Activated CD4-positive, CD25-positive, alpha-beta regulatory T cell treated with anti-CD3 and anti-CD28 coated beads, Interleukin-2, amount 50 U/mL, for 24 hours (primary cell): ENCODE measurements around the gene KDM1A.

Source experiments
- ATAC-seq, 2 donors: fragments of 150-1000 bp; cut with Tn5 transposase; one replicate each; pipeline ENCODE4 v1.10.0; 2021; ENCODE audit warnings: mild to moderate bottlenecking in 1 of 2, moderate library complexity in 1 of 2

KDM1A gene

GRCh38 chr1:23079025-23079424 is 59.8 kb downstream of the KDM1A start:
- no peak for ATAC-seq

- ATAC-seq = no peak
Measured at GRCh38 chr1:23080885-23081284, 61.6 kb downstream of the KDM1A start.

GRCh38 chr1:23081376-23081775 is 62.1 kb downstream of the KDM1A start:
- ATAC-seq = no peak

GRCh38 chr1:23083714-23084480 is 64.6 kb downstream of the KDM1A start:
- ATAC-seq = no peak

GRCh38 chr1:23084880-23085279 is 65.6 kb downstream of the KDM1A start:
- no peak for ATAC-seq

- ATAC-seq = no peak
Measured at GRCh38 chr1:23085696-23086095, 66.4 kb downstream of the KDM1A start.

- ATAC-seq = no peak
Measured at GRCh38 chr1:23088027-23088426, 68.8 kb downstream of the KDM1A start.

GRCh38 chr1:23090056-23090455 is 70.8 kb downstream of the KDM1A start:
- ATAC-seq = no peak

- no peak for ATAC-seq
Measured at GRCh38 chr1:23091545-23091944, 72.3 kb downstream of the KDM1A start.

GRCh38 chr1:23092447-23092846 is 73.2 kb downstream of the KDM1A start:
- ATAC-seq = no peak

GRCh38 chr1:23097316-23097715 is 78.0 kb downstream of the KDM1A start:
- no peak for ATAC-seq

GRCh38 chr1:23098463-23099170 is 79.3 kb downstream of the KDM1A start:
- ATAC-seq = no peak

GRCh38 chr1:23099171-23099536 is 79.9 kb downstream of the KDM1A start:
- ATAC-seq = no peak

- ATAC-seq = peak; percentile 21 to 32
Measured at GRCh38 chr1:23100074-23100748, 80.9 kb downstream of the KDM1A start.

- no peak for ATAC-seq
Measured at GRCh38 chr1:23101101-23101827, 82.0 kb downstream of the KDM1A start.

- no peak for ATAC-seq
Measured at GRCh38 chr1:23101887-23102286, 82.6 kb downstream of the KDM1A start.

- no peak for ATAC-seq
Measured at GRCh38 chr1:23102289-23102688, 83.0 kb downstream of the KDM1A start.

GRCh38 chr1:23103001-23103889 is 84.0 kb downstream of the KDM1A start:
- ATAC-seq = peak; percentile 96 to 98

GRCh38 chr1:23108918-23109533 is 89.8 kb downstream of the KDM1A start:
- ATAC-seq = peak; percentile 53 to 57

GRCh38 chr1:23110391-23110790 is 91.1 kb downstream of the KDM1A start:
- no peak for ATAC-seq
